A549 (cell line): ENCODE results near the gene METTL3.

Source experiments
- JUN ChIP-seq, 2 experiments: fragments of >200 bp; sonication (Bioruptor Twin); formaldehyde crosslinking; IDR thresholded peaks; 2 replicates in 1 of 2; 3 replicates in 1 of 2; pipeline ENCODE4 v1.6.1; 2016 to 2017
- MAFK ChIP-seq: fragments of 450-650 bp; IDR thresholded peaks from 2 replicates; pipeline ENCODE4 v1.6.1; 2014; ENCODE audit not compliant: partially characterized antibody
- POLR2A ChIP-seq: IDR thresholded peaks from 2 replicates; pipeline ENCODE4 v1.6.1; 2012; ENCODE audit warnings: mild to moderate bottlenecking, low read length
- TF ChIP-seq, protein P1 (sequence below): fragments of 150-350 bp; IDR thresholded peaks from 2 replicates; pipeline ENCODE4 v1.6.1; 2014; ENCODE audit warnings: low read depth, mild to moderate bottlenecking, low read length
- TF ChIP-seq, protein P2 (sequence below): fragments of >200 bp; sonication (Bioruptor Twin); formaldehyde crosslinking; IDR thresholded peaks from 3 replicates; pipeline ENCODE4 v1.5.1; 2016

DNA sequence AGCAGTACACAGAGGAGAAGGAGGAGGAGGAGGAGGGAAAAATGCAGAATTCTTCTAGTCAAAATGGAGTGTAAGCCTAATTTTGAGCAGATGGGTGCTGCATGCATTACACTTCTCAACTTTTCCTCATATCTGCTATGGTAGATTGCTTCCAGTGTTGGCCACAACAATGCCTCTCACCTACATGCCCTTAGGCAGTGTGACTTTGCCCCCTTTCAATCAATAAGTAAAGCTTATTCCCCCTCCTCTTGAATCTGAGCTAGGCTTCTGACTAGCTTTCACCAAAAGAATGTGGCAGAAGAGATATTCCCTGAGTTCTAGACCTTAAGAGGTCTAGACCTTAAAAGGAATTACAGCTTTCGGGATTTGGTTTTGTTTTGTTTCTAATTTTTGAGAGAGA is 3.2 kb upstream of the METTL3 start:
- TF ChIP-seq, protein P1, sequence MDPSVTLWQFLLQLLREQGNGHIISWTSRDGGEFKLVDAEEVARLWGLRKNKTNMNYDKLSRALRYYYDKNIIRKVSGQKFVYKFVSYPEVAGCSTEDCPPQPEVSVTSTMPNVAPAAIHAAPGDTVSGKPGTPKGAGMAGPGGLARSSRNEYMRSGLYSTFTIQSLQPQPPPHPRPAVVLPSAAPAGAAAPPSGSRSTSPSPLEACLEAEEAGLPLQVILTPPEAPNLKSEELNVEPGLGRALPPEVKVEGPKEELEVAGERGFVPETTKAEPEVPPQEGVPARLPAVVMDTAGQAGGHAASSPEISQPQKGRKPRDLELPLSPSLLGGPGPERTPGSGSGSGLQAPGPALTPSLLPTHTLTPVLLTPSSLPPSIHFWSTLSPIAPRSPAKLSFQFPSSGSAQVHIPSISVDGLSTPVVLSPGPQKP: no peak
- TF ChIP-seq, protein P2, sequence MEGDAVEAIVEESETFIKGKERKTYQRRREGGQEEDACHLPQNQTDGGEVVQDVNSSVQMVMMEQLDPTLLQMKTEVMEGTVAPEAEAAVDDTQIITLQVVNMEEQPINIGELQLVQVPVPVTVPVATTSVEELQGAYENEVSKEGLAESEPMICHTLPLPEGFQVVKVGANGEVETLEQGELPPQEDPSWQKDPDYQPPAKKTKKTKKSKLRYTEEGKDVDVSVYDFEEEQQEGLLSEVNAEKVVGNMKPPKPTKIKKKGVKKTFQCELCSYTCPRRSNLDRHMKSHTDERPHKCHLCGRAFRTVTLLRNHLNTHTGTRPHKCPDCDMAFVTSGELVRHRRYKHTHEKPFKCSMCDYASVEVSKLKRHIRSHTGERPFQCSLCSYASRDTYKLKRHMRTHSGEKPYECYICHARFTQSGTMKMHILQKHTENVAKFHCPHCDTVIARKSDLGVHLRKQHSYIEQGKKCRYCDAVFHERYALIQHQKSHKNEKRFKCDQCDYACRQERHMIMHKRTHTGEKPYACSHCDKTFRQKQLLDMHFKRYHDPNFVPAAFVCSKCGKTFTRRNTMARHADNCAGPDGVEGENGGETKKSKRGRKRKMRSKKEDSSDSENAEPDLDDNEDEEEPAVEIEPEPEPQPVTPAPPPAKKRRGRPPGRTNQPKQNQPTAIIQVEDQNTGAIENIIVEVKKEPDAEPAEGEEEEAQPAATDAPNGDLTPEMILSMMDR: no peak
- no peak for TF ChIP-seq POLR2A
- TF ChIP-seq MAFK: no peak
- no peak for TF ChIP-seq JUN (IDR thresholded peaks at IDR 0.05)
